Karpas-422 (cell line): ENCODE data around the gene NPEPL1. TPM values are rescaled to one million over a fixed set of nuclear protein-coding genes. Genes with fewer than 3 reads are reported as not detected.

Source experiments
- DNase-seq: peaks from one replicate; pipeline ENCODE4 v3.0.0-alpha.2; 2015
- H2AFZ ChIP-seq: fragments of 200-600 bp; sonication (generic); 2 replicates; pipeline ENCODE4 v1.6.1; 2014; ENCODE audit warnings: antibody characterized with exemption, low read length, mixed read lengths
- H3K27ac ChIP-seq: fragments of 200-600 bp; sonication (generic); 2 replicates; pipeline ENCODE4 v1.5.1; 2014; ENCODE audit warnings: mild to moderate bottlenecking, low read length, moderate library complexity
- H3K27me3 ChIP-seq: fragments of 200-600 bp; sonication (generic); 2 replicates; pipeline ENCODE4 v1.6.1; 2014; ENCODE audit warnings: low read length, mixed read lengths
- H3K36me3 ChIP-seq: fragments of 200-600 bp; sonication (generic); 2 replicates; pipeline ENCODE4 v1.6.1; 2014; ENCODE audit warnings: low read length, mixed read lengths; ENCODE audit not compliant: insufficient read depth
- H3K4me1 ChIP-seq: fragments of 200-600 bp; sonication (generic); 2 replicates; pipeline ENCODE4 v1.6.1; 2014; ENCODE audit warnings: mild to moderate bottlenecking, low read length, mixed read lengths
- H3K4me2 ChIP-seq: fragments of 200-600 bp; sonication (generic); 2 replicates; pipeline ENCODE4 v1.6.1; 2014; ENCODE audit warnings: low read length, low read depth, mild to moderate bottlenecking; ENCODE audit not compliant: poor library complexity, severe bottlenecking
- H3K4me3 ChIP-seq: fragments of 200-600 bp; sonication (generic); 2 replicates; pipeline ENCODE4 v1.5.1; 2014; ENCODE audit warnings: mild to moderate bottlenecking, antibody characterized with exemption, low read length, mixed read lengths
- H3K79me2 ChIP-seq: fragments of 200-600 bp; sonication (generic); 2 replicates; pipeline ENCODE4 v1.6.1; 2014; ENCODE audit warnings: mild to moderate bottlenecking, low read length, mixed read lengths
- H3K9ac ChIP-seq: fragments of 200-600 bp; sonication (generic); 2 replicates; pipeline ENCODE4 v1.6.0; 2014; ENCODE audit warnings: low read length
- H3K9me2 ChIP-seq: fragments of 200-600 bp; sonication (generic), shearing (Covaris generic); replicated peaks from 2 replicates; pipeline ENCODE4 v1.6.0; 2014; ENCODE audit warnings: mild to moderate bottlenecking, low read length, moderate library complexity; ENCODE audit not compliant: insufficient read depth
- H3K9me3 ChIP-seq: fragments of 300-700, 200-600 bp; sonication (generic); 2 replicates; pipeline ENCODE4 v1.6.1; 2014; ENCODE audit warnings: low read length, mixed read lengths
- H4K20me1 ChIP-seq: fragments of 200-600 bp; sonication (generic); 2 replicates; pipeline ENCODE4 v1.6.1; 2014; ENCODE audit warnings: mild to moderate bottlenecking, antibody characterized with exemption, low read length, low read depth; ENCODE audit not compliant: insufficient read depth
- total RNA-seq: library from RNA; depleted of rRNA; stranded (reverse); fragments of >200 nt; shearing (Covaris generic); gene quantifications from 2 replicates; pipeline ENCODE4 v1.2.3, GENCODE V29; 2014; ENCODE audit warnings: low replicate concordance

Gene NPEPL1
- total RNA-seq, 1 experiment from 2014 or later = 16.8 TPM

DNA sequence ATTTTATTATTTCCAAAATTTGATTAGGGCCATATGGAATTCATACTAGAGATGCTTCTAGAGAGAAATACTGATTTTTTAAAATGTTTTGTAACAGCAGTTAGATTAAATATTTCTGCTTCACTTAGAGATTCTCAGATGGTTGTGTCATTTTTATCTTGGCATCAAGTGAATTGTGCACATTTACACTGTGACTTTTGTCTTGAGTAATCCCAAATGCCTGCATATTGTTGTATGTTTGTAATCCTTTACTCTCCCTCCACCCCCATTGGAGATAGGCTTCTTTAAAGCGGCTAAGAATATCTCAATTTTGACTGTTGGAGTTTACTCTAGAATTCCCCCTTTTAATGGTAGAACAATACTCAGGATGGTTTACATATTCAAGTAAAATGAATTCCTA lies 22.5 kb upstream of the NPEPL1 start:
- Histone ChIP-seq H2AFZ (no peak overlapping the region), H3K4me2 (peak overlapping the region; percentile 70), H3K9ac (0 out of 2 replicates have a peak overlapping the region, but pooled peaks have one; percentile 11), H3K79me2 (peaks cover 77% of the 10 kb centered on the region), H3K36me3 (peaks cover 42% of the 10 kb centered on the region), H3K9me2 (no peaks in the 10 kb centered on the region), H3K4me3 (peak overlapping the region; percentile 55), H4K20me1 (peaks cover 27% of the 10 kb centered on the region), H3K27ac (peak overlapping the region; percentile 83), H3K9me3 (no peaks in the 10 kb centered on the region), H3K27me3 (no peaks in the 10 kb centered on the region), H3K4me1 (peaks cover 43% of the 10 kb centered on the region)
- no peak for DNase-seq

DNA sequence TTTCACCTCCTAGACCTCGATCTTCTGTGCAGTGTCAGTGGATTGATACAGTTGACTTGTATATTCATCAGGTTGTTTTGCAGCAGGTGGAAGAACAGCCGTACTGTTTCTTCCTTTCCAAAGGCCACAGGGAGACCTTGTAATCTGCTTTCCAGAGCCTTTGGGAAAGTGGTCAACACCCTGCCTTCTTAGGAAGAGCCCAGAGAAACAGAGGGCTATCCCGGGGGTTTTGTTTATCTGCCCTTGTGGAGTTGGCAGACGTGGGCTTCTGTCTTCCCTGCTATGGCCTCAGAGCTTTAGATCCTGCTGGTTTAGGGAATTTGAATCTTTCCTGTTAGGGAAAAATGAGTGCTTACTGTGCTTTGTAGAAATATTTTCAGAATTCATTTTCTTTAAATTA lies 21.9 kb upstream of the NPEPL1 start:
- peaks cover 71% of the 10 kb centered on the region for H3K79me2 ChIP-seq
- peaks cover 38% of the 10 kb centered on the region for H3K4me1 ChIP-seq
- no peak overlapping the region for H3K4me3 ChIP-seq
- peaks cover 42% of the 10 kb centered on the region for H3K36me3 ChIP-seq
- H3K27me3 ChIP-seq = no peaks in the 10 kb centered on the region
- no peak for DNase-seq
- H3K27ac ChIP-seq = peak overlapping the region; percentile 83; the same call in 1 of the 2 replicates
- H4K20me1 ChIP-seq = peaks cover 23% of the 10 kb centered on the region
- no peak overlapping the region for H3K9ac ChIP-seq
- H2AFZ ChIP-seq = no peak overlapping the region
- no peak overlapping the region for H3K4me2 ChIP-seq
- H3K9me2 ChIP-seq = no peaks in the 10 kb centered on the region
- no peaks in the 10 kb centered on the region for H3K9me3 ChIP-seq

DNA sequence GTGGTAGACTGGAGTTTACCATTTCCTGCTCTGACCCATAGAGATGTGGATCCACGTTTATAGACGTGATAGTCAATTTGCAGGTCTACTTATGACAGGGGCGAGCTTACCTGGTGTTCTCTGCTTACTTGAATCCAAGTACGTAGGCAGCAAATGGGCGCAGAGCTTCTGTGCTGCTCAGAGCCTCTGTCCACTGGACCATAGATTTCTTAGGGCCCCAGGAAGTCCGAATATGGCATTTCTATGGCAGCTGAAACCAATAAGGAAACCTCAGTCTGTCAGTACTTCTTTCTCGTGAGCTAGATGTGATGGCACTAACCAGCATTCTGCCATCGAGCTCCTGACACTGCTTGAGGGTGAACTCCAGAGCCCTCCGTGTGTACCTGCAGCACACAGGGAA lies 19.5 kb upstream of the NPEPL1 start:
- Histone ChIP-seq H3K4me2 (no peak overlapping the region), H3K79me2 (peaks cover 57% of the 10 kb centered on the region), H3K9me3 (no peaks in the 10 kb centered on the region), H3K4me1 (peaks cover 20% of the 10 kb centered on the region), H3K27me3 (no peaks in the 10 kb centered on the region), H3K9me2 (no peaks in the 10 kb centered on the region), H3K9ac (no peak overlapping the region), H3K27ac (no peak overlapping the region), H3K4me3 (no peak overlapping the region), H2AFZ (no peak overlapping the region), H4K20me1 (peaks cover 17% of the 10 kb centered on the region), H3K36me3 (peaks cover 53% of the 10 kb centered on the region)
- no peak for DNase-seq

DNA sequence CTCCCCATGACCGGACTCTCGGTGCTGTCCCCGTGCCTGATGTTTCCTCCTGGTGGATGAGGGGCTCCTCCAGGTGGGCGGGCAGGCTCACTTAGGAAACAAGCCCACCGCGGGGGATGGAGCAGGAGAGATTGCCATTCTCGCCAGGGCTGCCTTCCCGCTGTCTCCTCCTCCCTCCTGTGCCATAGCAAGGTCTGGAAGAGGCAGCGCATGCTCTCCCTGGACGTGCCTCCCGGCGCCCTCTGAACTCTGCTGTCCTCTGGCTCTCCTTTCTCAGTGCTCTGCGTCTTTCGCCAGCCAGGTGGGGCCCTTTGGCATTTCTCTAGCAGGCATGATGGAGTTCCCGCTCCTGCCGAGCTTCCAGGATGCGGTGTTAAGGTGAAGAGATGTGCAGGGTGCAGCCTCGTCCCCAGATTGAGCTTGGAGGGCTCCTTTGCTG lies 17.4 kb upstream of the NPEPL1 start:
- H3K27me3 ChIP-seq = no peaks in the 10 kb centered on the region
- H3K4me2 ChIP-seq = no peak overlapping the region
- peaks cover 41% of the 10 kb centered on the region for H3K79me2 ChIP-seq
- no peak overlapping the region for H3K9ac ChIP-seq
- no peak overlapping the region for H3K4me3 ChIP-seq
- peaks cover 55% of the 10 kb centered on the region for H3K36me3 ChIP-seq
- no peak overlapping the region for H2AFZ ChIP-seq
- no peaks in the 10 kb centered on the region for H3K9me2 ChIP-seq
- peaks cover 6% of the 10 kb centered on the region for H4K20me1 ChIP-seq
- peaks cover 4% of the 10 kb centered on the region for H3K4me1 ChIP-seq
- H3K27ac ChIP-seq = no peak overlapping the region
- no peak for DNase-seq
- H3K9me3 ChIP-seq = no peaks in the 10 kb centered on the region

DNA sequence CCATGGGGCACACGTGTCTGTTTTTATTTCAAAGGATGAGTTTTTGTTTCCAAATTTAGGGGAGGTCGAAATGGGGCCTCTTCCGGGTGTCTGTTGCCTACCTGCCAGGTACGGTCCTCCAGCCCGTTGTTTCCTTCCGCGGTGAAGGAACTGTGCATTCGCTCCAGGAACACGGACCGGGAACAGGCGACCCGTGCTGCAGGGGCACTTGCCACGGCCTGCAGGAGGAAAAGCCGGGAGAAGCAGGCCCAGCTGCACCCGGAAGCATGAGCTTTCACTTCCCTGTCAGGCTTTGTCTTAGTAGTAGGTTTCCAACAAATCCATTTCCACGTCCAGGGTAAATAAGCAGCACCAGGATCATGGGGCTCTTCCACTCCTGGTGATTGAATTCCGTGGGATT lies 17.0 kb upstream of the NPEPL1 start:
- Histone ChIP-seq H4K20me1 (peaks cover under 1% of the 10 kb centered on the region), H3K4me3 (no peak overlapping the region), H3K4me2 (no peak overlapping the region), H2AFZ (no peak overlapping the region), H3K27me3 (no peaks in the 10 kb centered on the region), H3K4me1 (no peaks in the 10 kb centered on the region), H3K27ac (no peak overlapping the region), H3K36me3 (peaks cover 50% of the 10 kb centered on the region), H3K9me3 (no peaks in the 10 kb centered on the region), H3K79me2 (peaks cover 36% of the 10 kb centered on the region), H3K9ac (no peak overlapping the region), H3K9me2 (no peaks in the 10 kb centered on the region)
- no peak for DNase-seq

DNA sequence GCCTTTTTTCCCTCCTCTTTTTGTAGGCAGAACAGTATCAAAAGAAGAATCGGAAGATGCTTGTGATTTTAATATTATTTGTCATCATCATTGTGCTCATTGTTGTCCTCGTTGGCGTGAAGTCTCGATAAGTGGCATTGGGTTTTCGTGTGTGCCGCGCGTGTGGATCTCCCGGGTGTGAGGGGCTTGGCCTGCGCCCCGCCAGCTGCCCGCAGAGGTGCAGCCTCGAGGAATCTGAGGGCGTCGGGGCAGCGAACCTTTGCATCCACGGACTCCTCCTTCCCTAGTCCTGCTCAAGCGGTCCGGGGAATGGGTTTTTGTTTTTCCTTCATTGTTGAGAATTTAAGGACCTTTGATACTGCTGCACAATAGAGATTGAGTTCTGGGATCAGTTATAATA lies 16.4 kb upstream of the NPEPL1 start:
- H3K4me2 ChIP-seq = no peak overlapping the region
- H3K27me3 ChIP-seq = no peaks in the 10 kb centered on the region
- no peaks in the 10 kb centered on the region for H3K9me3 ChIP-seq
- H3K4me1 ChIP-seq = no peaks in the 10 kb centered on the region
- H4K20me1 ChIP-seq = no peaks in the 10 kb centered on the region; the same call in 1 of the 2 replicates
- no peak overlapping the region for H3K27ac ChIP-seq
- DNase-seq = no peak
- H3K9me2 ChIP-seq = no peaks in the 10 kb centered on the region
- no peak overlapping the region for H2AFZ ChIP-seq
- H3K4me3 ChIP-seq = no peak overlapping the region
- H3K9ac ChIP-seq = no peak overlapping the region
- peaks cover 31% of the 10 kb centered on the region for H3K79me2 ChIP-seq
- H3K36me3 ChIP-seq = peaks cover 46% of the 10 kb centered on the region

DNA sequence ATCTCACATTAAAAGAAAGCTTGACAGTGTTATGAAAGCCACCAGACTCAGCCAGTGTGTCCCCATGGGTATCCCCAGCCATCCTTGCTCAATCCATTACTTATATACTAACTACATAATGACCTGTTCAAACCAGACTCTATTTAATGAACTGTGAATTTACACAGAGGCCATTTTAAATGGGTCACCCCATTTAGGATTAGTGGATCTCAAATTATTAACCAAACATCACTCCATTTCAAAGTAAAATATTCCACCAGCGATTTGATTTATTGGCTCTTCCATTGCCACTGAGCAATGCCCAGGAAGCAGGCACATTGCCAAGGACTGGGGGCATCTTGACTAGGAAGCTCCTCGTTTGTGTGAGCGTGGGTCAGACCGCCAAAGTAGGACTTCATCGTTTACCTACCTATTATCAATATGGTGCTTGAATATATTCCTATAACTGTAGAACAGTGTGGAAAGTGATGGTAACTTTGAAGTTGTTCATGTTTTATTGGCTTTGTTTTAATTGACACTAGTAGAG lies 15.5 kb upstream of the NPEPL1 start:
- H4K20me1 ChIP-seq = no peaks in the 10 kb centered on the region; the same call in 1 of the 2 replicates
- no peak overlapping the region for H2AFZ ChIP-seq
- no peak overlapping the region for H3K27ac ChIP-seq
- H3K4me1 ChIP-seq = no peaks in the 10 kb centered on the region
- no peak overlapping the region for H3K4me2 ChIP-seq
- no peak overlapping the region for H3K4me3 ChIP-seq
- no peak overlapping the region for H3K9ac ChIP-seq
- no peaks in the 10 kb centered on the region for H3K27me3 ChIP-seq
- no peaks in the 10 kb centered on the region for H3K9me2 ChIP-seq
- H3K9me3 ChIP-seq = no peaks in the 10 kb centered on the region
- H3K36me3 ChIP-seq = peaks cover 46% of the 10 kb centered on the region
- H3K79me2 ChIP-seq = peaks cover 27% of the 10 kb centered on the region
- DNase-seq = no peak

DNA sequence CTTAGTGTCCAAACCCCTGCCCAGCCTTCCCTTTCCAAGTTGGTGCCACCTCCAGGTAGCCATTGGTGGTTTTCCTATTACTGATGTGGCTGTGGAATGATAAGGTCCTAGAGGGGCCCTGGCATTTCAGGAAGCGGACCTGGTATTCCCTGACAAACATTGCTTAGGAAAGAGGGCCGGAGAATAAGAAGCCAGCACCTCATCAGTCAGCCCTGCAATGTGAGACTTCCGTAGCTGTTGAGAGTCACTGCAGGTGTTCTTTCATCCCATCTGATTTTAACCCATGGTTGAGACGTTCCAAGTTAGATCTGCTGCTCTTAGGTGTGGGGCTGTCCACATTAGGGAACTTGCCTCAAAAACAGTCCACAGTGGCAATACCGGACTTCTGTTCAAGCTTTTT lies 14.8 kb upstream of the NPEPL1 start:
- H3K4me1 ChIP-seq = no peaks in the 10 kb centered on the region
- H3K27ac ChIP-seq = no peak overlapping the region
- H3K4me3 ChIP-seq = no peak overlapping the region
- no peak overlapping the region for H3K4me2 ChIP-seq
- no peaks in the 10 kb centered on the region for H3K27me3 ChIP-seq
- H2AFZ ChIP-seq = no peak overlapping the region
- peaks cover 43% of the 10 kb centered on the region for H3K36me3 ChIP-seq
- H3K9me2 ChIP-seq = no peaks in the 10 kb centered on the region
- H3K9ac ChIP-seq = no peak overlapping the region
- peaks cover 24% of the 10 kb centered on the region for H3K79me2 ChIP-seq
- DNase-seq = no peak
- no peaks in the 10 kb centered on the region for H3K9me3 ChIP-seq
- H4K20me1 ChIP-seq = no peaks in the 10 kb centered on the region; the same call in 1 of the 2 replicates
